Jurkat, Clone E6-1 (cell line): ENCODE results near the gene GJC2.
"Not testable (repeated sequence)": the region's sequence is repeated elsewhere in the genome, so short reads cannot be mapped to it uniquely, and the experiment has no call there.

Source experiments
- DNase-seq: peaks from one replicate; pipeline ENCODE4 v3.0.0-alpha.2; 2011; ENCODE audit warnings: low read depth, low spot score
- H3K4me3 ChIP-seq: 2 replicates; pipeline ENCODE4 v1.5.1; 2011; ENCODE audit warnings: mild to moderate bottlenecking, low read length, control low read depth, moderate library complexity

The GJC2 gene

GRCh38 chr1:228111315-228111714 lies 38.4 kb upstream of the GJC2 start:
- H3K4me3 ChIP-seq, DNase-seq: not testable (repeated sequence)

- H3K4me3 ChIP-seq: no peak overlapping the region
These were observed 37.6 kb upstream of the GJC2 start for GRCh38 chr1:228112167-228112566.

GRCh38 chr1:228112617-228113016 lies 37.1 kb upstream of the GJC2 start:
- DNase-seq: no peak

More at GRCh38 chr1:228112167-228112566, 37.6 kb upstream of the GJC2 start:
- DNase-seq: no peak

GRCh38 chr1:228114827-228115226 lies 34.9 kb upstream of the GJC2 start:
- no peak overlapping the region for H3K4me3 ChIP-seq
- DNase-seq: no peak

More at GRCh38 chr1:228112617-228113016, 37.1 kb upstream of the GJC2 start:
- no peak overlapping the region for H3K4me3 ChIP-seq

- H3K4me3 ChIP-seq: no peak overlapping the region
- DNase-seq: no peak
These were observed 32.4 kb upstream of the GJC2 start for GRCh38 chr1:228117335-228117734.

- H3K4me3 ChIP-seq: no peak overlapping the region
- no peak for DNase-seq
These were observed 31.7 kb upstream of the GJC2 start for GRCh38 chr1:228118040-228118439.

- no peak for DNase-seq
- no peak overlapping the region for H3K4me3 ChIP-seq
These were observed 29.4 kb upstream of the GJC2 start for GRCh38 chr1:228120351-228120750.

- no peak for DNase-seq
- no peak overlapping the region for H3K4me3 ChIP-seq
These were observed 28.8 kb upstream of the GJC2 start for GRCh38 chr1:228120857-228121489.

- DNase-seq: no peak
- H3K4me3 ChIP-seq: no peak overlapping the region
These were observed 26.7 kb upstream of the GJC2 start for GRCh38 chr1:228122921-228123441.

- H3K4me3 ChIP-seq: no peak overlapping the region
- no peak for DNase-seq
These were observed 26.2 kb upstream of the GJC2 start for GRCh38 chr1:228123505-228123904.

- H3K4me3 ChIP-seq: no peak overlapping the region
- no peak for DNase-seq
These were observed 24.5 kb upstream of the GJC2 start for GRCh38 chr1:228125185-228125584.

- no peak for DNase-seq
- H3K4me3 ChIP-seq: no peak overlapping the region
These were observed 18.0 kb upstream of the GJC2 start for GRCh38 chr1:228131766-228132165.

GRCh38 chr1:228134591-228134990 lies 15.1 kb upstream of the GJC2 start:
- no peak overlapping the region for H3K4me3 ChIP-seq
- no peak for DNase-seq

- peak; percentile 87 for DNase-seq
- H3K4me3 ChIP-seq: no peak overlapping the region
These were observed 12.8 kb upstream of the GJC2 start for GRCh38 chr1:228136901-228137300.

- DNase-seq: no peak
- H3K4me3 ChIP-seq: peak overlapping the region; percentile 86
These were observed 10.3 kb upstream of the GJC2 start for GRCh38 chr1:228139406-228139930.

- peak; percentile 99 for DNase-seq
- peak within 1 kb of the TSS; percentile 86 for H3K4me3 ChIP-seq
These were observed 9.6 kb upstream of the GJC2 start, which contains the start of gene GUK1 for GRCh38 chr1:228139931-228140723. TSS of gene GUK1 (plus strand) at chr1:228140279. CDS start at chr1:228140303, 24 bp downstream.

GRCh38 chr1:228140724-228141225 lies 9.0 kb upstream of the GJC2 start:
- peak overlapping the region; percentile 74 for H3K4me3 ChIP-seq
- no peak for DNase-seq

- peak; percentile 92 for DNase-seq
- peak overlapping the region; percentile 74 for H3K4me3 ChIP-seq
These were observed 8.3 kb upstream of the GJC2 start for GRCh38 chr1:228141226-228142044.

GRCh38 chr1:228142155-228142691 lies 7.5 kb upstream of the GJC2 start:
- peak overlapping the region; percentile 74 for H3K4me3 ChIP-seq
- peak; percentile 95 for DNase-seq
